GM19372 (cell line): ENCODE measurements around the gene DPP6.
"Not testable (repeated sequence)": the region's sequence is repeated elsewhere in the genome, so short reads cannot be mapped to it uniquely, and the experiment has no call there.

ENCODE experiments used
- ATAC-seq: cut with Tn5 transposase; IDR thresholded peaks from one replicate; pipeline ENCODE4 v1.9.1; 2021; ENCODE audit warnings: mild to moderate bottlenecking, low read depth, moderate library complexity; ENCODE audit not compliant: unreplicated experiment

The DPP6 gene

DNA sequence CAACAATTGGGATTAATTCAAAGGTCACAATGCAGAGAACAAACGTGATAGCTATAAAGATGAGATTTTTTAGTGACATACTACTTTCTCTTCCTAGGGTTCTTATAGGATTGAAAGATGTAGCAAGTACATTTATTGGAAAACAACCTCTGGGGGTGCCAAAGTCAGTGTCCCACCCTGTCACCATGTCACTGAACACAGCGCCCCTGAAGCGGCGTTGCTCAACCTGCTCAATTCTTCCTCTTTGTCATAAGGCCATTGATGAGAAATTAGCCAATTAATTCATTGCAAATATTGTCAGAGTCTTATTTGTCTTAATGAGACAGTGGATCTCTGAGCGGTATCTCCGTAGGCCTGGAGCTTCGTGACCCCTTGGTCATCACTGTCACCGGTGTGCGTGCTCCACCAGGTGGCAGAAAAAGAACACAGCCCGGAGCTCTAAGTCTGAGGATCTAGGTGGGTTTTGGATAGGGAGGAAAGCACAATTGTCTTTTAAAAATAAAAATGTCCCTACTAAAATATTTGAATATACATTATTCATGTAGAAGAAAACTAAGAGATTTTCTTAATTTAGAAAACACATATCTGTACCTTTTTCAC lies 588.2 kb downstream of the DPP6 start:
- no peak for ATAC-seq

DNA sequence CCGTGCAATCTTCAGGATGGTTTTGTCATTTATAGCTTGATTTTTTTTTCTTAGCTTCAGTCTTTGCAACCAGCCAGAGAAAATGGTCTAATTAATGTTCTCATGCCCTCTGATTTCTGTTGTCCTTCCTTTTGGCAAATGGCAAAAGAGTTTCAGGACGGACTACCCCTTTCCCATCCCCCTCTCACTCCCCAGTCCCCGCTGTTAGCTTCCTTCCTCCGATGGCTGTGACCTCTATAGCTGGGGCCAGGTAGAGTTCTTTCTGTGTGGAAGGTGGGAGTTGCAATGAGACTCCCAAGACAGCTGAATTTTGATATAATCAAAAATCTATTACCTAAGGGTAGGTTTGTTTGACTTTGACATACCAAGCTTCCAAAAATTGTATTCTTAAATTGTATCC lies 588.7 kb downstream of the DPP6 start:
- ATAC-seq: no peak

DNA sequence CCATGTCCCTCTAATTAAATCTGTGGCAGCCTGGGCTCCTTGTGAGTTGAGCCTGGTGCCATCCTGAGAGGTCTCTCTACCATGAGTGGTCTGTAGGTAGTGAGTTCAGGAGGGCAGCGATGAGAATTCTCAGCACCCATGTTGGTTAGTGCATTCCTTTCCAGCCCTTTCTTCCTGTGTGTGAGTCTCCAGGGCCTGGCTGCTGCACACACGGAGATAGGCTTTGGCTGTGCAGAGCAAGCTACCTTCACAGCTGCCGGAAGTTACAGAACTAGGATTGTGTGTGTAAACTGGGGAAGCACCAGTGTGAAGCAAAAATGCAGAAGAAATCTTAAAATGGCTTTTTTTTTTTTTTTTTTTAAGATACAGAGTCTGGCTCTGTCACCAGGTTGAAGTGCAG lies 592.2 kb downstream of the DPP6 start:
- ATAC-seq: no peak

DNA sequence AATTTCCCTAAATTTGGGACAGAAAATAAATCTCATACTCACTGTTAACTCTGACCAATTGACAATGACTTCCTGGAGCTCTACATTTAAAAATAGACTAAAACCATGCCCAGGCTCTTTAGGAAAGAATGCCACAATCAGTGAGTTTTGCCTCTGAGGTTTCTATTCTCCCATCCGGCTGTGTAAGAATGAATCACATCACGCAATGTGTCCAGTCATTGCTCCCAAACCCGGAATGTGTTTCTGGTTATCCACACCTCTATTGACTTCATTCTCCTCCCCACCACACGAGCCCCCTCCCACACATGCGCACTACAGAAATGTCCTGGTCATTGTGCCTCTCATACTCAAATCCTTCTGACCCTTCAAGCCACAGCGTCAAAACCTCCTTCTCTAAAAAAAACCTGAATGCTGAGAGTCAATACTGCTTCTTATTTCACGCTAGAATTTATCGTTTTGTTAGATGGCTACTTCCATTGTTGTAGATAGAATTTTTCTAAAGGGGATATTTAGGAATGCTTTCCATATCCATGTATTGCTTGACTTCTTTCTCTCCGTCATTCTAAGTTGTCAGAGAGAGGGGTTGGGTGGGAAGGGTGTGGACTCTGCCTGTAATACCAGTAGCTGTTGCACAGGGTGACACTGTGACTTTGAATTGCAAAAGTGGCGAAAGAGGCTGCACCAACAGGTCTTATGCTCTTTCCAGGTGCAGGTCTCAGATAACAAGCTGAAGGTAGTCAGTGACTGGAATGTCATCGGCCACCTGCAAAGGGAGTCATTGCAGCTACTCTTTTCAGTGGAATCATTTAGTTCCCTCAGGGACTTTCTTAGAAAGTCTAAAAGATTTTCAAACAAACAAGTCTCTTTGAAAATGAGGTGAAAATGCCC lies 594.2 kb downstream of the DPP6 start:
- no peak for ATAC-seq

DNA sequence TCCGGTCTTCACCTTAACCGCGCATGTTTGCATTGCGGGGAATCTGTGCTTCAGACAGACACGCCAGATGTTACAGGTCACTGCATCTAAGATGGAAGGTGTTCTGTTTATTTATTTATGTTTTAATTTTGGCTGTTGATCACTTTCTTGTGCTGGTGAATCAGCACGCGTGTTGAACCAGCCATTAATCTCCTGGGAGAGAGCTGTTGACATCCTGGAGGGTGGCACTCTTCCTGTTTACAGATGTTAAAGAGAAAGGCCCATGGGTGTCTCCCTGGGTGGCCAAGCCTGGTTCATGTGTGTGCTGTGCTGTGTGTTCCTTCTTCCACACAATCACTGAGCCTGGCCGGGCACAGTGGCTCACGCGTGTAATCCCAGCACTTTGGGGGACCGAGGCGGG lies 595.4 kb downstream of the DPP6 start:
- no peak for ATAC-seq

DNA sequence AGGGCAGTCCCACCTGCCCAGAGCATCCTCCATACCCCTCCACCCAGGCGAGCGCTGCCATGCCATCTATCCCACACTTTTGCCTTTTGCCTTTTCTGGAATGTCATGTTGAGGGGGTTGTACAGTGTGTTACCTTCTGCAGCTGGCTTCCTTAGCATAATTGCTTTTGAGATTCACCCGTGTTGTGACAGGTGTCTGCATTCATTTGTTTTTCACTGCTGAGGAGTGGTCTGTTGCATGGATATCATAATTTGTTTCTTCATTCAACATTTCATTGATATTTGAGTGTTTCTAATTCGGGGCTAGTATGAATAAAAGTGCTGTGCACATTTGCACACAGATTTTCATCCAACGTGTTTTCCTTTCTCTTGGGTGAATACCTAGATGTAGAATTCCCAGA lies 596.8 kb downstream of the DPP6 start:
- ATAC-seq: no peak

DNA sequence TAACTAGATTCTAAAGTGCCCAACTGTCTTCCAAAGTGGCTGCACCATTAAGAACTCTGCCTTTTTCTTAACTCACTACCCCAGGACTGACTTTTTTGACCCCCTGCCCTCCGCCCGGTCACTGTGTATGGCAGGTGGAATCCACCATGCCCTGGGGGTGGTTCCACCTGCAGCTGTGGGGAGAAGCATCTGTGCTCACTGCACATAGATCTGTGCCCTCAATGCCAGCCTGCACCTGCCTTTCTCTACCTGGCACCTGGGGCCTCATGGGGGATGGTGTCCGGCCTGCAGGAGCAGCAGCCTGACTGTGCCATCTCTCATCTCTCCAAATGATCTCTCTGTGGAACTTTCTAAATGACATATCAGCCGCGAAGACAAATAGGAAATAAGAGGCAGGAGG lies 597.2 kb downstream of the DPP6 start:
- no peak for ATAC-seq

DNA sequence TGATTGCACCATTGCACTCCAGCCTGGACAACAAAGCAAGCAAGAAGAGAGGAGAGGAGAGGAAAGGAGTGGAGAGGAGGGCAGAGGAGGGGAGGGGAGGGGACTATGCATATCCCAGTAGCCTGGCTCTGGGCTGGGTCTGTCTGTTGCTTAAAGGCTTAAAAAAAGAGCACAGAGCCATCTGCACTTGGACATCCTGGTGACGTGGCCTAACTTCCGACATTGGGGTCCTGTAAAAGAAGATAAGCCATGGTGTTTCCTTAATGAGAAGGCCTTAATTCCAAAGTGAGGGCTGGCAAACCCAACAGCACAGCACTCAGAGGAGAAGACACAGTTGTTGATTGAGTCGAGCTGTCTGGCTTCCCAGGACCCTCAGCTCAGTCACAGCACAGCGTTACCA lies 598.1 kb downstream of the DPP6 start:
- no peak for ATAC-seq

DNA sequence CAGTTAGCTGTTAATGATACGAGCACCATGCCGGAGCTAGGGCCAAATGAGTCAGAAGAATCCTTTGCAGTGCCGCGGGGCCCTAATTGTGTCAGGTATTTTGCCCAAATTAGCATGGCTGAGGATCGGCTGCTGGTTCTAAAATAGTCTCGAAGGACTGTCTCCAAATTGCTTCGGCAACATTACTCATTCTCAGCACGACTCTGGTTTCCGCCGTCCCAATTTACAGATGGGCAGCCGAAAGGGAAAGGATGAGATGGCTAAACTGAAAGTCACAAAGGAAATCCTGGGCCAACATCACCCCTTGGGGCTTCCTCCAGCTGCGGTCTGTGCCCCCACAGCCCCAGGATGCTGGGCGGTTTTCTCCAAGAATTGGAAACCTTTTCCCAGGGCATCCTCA lies 599.3 kb downstream of the DPP6 start:
- ATAC-seq: no peak

DNA sequence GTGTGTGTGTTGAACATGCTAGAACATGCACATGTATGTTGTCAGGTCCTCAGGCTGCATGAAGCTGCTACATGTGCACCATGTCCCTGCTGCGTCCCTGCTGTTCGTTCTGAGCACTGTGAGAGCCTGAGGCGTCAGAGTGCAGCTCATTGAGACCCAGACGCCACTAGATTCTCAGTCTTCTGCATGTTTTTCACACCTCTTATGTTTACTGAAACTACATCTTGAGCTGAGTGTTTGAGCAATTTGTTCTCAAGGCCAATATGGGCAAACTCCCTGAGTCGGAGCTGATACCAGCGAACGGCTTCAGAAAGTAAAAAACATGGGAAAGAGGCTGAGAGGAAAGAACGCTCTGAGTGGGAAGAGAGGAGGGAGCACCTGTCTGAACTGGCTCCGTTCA lies 600.4 kb downstream of the DPP6 start:
- ATAC-seq: no peak

DNA sequence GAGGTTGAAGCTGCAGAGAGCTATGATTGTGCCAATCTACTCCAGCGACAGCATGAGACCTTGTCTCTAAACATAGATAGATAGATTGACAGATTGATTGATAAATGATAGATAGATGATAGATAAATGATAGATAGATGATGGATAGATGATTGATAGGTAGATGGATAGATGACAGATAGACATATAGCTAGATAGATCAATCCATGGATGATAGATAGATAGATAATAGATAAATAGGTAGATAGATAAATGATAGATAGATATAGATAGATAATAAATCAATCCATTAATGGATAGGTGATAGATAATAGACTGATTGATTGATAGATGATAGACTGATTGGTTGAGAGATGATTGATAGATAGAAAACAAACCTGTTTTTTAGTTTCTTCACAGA lies 601.1 kb downstream of the DPP6 start:
- no peak for ATAC-seq

DNA sequence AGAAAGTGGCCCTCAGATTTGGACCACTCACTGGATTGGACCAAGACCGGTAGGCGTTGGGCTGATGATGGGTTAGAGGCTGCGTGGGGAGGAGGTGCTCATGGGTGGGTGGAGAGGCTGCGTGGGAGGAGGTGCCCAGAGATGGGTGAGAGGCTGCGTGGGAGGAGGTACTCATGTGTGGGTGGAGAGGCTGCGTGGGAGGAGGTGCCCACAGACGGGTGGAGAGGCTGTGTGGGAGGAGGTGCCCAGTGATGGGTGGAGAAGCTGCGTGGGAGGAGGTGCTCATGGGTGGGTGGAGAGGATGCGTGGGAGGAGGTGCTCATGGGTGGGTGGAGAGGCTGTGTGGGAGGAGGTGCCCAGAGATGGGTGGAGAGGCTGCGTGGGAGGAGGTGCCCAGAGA lies 604.4 kb downstream of the DPP6 start:
- ATAC-seq: no peak

DNA sequence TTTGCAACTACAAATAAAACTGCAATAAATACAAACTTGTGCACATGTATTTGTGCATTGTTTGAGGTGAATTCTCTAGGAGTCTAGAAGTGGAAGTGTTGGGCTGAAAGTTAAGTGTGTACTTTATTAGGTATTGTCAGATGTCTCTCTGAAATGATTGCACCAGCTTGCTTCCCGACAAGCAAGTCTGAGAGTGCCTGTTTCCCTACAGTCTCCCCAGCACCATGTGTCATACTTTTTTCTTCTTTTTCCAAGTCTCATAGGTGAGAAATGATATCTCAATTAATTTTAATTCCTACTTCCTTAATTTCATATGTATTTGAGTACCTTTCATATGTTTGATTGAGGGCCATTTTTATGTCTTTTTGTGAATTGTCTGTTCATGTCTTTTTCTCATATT lies 614.6 kb downstream of the DPP6 start:
- ATAC-seq: no peak

DNA sequence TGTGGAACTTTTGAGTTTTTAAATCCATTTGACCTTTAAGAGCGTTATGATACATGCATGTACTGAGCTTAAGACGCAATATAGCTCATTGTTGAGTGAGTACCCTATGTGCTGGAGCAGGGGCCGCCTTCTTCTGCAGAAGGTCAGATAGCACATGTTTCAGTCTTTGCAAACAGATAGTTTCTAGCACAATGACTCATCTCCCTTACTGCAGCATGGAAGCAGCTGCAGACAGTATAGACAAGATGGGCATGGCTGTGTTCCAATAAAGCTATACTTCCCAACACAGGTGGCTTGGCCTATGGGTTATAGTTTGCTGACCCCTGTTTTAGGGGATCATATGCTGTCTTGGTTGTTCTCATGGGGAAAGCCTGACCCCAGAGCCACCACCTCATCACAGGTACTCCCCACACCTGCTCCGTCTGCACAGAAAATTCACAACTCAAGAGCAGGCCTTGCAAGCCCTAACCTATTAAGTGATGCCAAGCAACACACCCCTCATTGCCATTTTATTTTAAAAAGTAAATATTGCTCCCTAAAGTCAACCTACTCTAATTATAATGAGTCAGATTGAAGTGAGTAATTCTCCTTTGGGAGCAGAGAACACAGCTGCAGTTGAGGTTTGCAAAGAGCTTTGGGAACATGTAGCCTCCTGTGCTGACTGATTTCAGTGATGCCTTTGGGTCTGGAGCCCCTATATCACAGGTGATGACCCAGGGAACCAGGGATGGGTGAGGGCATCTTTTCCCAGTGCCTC lies 620.6 kb downstream of the DPP6 start:
- no peak for ATAC-seq

DNA sequence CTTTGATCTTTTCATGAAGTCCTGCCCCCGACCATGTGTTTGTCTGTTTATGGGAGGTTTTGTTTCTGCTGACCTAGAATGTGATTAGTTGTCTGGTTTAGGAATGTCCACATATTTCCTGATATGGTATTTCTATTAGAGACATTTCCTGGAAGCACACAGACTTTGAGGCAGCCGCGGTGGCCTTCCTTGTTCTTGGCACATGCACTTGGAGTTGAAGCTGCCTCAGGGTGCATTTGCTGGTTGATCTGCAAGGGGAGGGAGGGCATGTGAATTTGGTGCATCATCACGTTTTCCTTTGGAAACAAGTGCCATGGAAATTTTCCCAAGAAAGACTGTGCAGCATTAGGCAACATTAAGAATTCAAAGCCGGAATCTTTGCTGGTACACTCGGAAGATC lies 622.0 kb downstream of the DPP6 start:
- no peak for ATAC-seq

DNA sequence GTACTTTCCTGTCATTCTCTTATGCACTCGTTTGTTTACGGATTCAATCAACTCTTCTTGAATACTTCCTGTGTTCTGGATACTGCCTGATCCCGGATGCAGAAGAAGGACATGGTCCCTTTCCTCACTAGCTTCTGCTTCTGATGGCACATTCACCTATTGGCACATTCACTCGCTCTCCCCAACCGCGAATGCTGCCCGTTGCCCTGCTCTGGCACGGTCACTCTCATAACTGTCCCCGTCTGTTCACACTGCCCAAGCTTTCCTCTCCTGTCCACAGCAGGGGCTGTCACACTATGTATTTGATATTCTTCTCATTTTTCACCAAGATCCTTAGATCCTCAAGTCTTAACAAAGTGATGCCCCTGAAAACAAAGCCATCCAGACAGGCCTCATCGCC lies 623.4 kb downstream of the DPP6 start:
- ATAC-seq: no peak

DNA sequence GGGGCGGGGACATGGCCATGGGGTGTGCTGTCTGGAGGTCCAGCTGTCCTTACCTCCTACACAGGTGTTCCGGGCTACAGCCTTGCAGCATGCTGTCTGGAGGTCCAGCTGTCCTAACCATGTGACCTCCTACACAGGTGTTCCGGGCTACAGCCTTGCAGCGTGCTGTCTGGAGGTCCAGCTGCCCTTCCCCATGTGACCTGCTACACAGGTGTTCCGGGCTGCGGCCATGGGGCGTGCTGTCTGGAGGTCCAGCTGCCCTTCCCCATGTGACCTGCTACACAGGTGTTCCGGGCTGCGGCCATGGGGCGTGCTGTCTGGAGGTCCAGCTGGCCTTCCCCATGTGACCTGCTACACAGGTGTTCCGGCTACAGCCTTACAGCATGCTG lies 623.8 kb downstream of the DPP6 start:
- ATAC-seq: not testable (repeated sequence)

DNA sequence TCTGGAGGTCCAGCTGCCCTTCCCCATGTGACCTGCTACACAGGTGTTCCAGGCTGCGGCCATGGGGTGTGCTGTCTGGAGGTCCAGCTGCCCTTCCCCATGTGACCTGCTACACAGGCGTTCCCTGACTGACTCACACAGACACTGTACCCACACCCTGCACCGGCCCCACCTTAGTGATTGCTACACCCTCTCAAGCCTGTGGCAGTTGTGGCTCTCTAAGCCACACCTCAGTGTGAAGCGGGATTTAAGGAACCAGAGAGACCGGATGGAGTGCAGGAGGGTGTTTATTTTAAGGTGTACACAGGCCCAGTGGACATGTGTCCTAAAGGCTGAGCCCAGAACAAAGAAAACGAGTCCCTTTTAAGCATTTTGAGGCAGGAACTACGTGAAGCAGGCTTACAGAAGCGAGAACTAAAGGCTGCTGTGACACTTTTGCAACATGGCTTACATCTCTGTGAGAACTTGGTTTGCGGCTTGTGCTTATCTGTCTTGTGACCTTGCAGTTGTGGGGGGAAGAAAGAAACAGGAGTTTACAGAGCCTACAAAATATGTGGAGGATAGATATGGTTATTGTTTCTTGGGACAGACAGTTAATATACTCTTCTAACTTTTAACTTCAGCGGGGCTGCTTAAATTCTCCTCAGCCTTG lies 624.4 kb downstream of the DPP6 start:
- ATAC-seq: no peak

DNA sequence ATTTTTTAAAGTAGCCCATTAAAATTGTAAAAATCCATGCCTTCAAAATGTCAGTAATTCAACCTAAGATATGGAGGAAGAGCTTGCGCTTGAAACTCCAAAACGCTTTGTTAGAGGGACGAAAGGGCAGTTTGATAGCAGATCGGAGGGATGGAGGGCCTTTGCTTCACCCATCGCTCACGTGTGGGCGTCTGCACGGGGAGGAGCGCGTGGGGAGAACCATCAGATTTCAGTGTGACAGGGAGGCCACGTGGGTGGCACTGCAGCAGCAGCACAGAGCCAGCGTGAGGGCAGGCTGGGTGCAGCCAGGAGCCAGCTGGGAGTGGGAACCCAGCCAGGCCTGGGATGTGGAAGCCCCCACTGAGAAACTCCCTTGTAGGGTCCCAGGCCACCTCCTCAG lies 625.3 kb downstream of the DPP6 start:
- ATAC-seq: no peak

DNA sequence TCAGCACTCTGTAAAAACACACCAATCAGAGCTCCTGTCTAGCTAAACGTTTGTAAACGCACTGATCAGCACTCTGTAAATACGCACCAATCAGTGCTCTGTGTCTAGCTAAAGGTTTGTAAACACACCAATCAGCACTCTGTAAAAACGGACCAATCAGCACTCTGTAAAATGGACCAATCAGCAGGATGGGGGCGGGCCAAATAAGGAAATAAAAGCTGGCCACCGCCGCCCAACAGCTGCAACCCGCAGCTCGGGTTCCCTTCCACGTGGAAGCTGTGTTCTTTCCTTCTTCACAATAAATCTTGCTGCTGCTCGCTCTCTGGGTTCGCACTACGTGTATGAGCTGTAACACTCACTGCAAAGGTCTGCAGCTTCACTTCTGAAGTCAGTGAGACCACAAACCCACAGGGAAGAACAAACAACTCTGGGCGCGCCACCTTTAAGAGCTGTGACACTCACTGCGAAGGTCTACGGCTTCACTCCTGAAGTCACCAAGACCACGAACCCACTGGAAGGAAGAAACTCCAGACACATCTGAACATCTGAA lies 625.9 kb downstream of the DPP6 start:
- ATAC-seq: not testable (repeated sequence)
